HG02678 (cell line): Measurements from ENCODE around the gene SEL1L.
"Not testable (repeated sequence)": the region's sequence is repeated elsewhere in the genome, so short reads cannot be mapped to it uniquely, and the experiment has no call there.

ENCODE experiments used
- ATAC-seq: cut with Tn5 transposase; IDR thresholded peaks from one replicate; pipeline ENCODE4 v1.9.1; 2021; ENCODE audit warnings: mild to moderate bottlenecking, moderate library complexity; ENCODE audit not compliant: unreplicated experiment

SEL1L gene

DNA sequence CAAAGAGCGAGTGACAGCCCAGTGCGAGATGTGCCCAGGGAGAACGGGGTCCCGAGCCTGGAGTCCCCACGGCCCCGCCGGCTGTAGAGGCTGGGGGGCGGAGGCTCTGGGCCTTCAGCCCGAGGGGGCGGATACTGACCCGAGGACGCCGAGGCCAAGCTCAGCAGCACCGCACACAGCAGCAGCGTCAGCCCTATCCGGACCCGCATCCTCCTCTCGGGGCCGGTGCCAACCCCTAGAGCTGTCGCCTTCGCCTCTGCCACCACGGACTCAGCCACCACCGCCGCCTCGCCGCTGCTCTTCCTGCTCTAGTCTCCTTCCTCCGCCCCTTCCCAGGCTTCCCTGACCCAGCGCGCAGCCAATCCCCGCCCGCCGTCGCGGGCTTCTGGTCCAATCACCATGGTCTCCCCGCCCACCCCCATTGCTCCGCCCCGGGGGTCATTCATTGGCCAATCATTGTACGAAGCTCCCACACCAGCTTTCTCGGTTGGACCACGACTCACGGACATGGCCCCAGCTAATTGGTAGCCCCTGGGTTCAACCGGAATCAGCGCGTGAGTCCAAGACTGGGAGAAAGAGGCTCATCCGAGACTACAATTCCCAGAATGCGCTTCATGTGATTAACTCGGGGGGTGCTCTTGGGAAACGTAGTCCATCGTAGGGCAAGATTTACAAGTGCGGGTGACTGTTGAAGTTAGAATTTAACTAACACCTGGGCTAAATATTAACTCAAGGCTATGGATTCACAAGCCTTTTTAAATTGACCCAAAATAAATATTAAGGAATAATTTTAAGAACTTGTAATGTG lies at the start of gene SEL1L:
SEL1L (minus strand) TSS at position 318 of the 808 bp plus-strand sequence; CDS start at position 209, 109 bp downstream.
- peak; percentile 91 for ATAC-seq

DNA sequence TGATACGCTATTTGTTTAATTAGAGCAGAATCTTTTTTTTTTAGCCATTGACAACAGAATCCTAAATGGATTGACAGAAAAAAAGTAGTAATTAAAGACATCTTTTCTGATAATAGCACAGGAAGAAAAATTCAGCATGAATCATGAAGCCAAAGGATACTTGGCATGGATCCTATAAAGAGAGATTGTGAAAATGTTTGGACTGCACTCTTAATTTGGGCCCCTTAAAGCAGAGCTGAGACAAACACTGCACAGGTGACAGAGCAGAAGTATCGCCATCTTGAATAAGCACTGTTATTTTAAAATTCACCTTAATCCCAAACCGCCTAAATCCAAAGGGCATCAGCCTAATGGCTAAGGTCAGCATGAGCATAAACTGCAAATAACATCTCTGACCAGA lies 48.8 kb upstream of the SEL1L start:
- ATAC-seq: no peak

DNA sequence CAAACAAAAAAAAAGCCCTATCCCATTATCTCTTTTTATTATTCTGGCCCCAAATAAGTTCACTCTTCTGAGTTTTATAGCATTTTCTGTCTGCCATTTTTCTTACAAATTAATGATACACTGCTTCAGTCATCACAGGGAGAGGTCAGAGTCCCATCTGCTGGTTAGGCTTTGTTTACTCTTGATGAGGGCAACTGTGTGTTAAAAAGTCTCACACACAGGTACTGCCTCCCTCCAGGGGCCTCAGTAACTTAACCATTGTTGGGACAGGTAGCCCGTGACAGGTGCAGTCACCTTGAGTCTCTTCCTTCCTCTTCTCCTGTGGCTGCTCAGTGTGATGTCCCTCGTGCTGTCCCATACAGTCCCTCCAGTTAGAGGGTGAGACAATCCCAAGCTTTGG lies 45.5 kb upstream of the SEL1L start:
- no peak for ATAC-seq

DNA sequence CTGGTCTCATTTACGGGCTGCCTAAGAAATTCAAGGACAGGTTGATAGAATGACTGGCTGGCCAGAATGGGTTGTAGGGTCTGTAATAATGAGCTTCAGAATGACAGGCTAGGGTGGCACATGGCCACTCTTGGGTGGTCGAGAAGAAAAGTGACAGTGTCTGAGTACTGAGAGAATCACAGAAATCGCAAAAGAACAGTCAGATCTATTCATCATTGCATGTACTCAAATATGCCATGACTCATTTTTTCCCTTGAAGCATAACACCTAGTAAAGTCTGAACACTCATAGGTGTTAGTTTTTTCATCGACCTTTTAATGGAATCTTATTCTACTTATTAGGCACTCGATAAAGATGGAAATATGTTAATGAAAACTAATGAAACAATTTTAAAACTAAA lies 37.8 kb upstream of the SEL1L start:
- ATAC-seq: no peak

DNA sequence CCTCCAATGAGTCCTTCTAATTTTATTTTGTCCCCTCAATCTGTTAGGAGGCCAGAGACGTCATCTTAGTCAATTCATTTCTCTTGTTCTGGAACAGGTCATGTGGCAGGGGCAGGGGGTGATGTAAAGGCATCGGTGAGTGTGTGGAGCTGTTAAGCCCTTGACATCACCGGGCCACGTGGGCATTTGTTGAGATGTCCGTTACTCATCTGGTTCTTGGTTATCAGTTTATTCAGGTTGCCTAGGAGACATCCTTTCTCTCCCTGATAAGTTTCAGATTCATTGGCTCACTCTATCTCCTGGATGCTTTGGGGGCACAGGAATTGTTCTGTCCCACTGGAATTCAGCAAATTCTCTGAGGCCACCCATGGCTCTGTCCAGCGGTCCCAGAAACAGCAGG lies 33.6 kb upstream of the SEL1L start:
- no peak for ATAC-seq

DNA sequence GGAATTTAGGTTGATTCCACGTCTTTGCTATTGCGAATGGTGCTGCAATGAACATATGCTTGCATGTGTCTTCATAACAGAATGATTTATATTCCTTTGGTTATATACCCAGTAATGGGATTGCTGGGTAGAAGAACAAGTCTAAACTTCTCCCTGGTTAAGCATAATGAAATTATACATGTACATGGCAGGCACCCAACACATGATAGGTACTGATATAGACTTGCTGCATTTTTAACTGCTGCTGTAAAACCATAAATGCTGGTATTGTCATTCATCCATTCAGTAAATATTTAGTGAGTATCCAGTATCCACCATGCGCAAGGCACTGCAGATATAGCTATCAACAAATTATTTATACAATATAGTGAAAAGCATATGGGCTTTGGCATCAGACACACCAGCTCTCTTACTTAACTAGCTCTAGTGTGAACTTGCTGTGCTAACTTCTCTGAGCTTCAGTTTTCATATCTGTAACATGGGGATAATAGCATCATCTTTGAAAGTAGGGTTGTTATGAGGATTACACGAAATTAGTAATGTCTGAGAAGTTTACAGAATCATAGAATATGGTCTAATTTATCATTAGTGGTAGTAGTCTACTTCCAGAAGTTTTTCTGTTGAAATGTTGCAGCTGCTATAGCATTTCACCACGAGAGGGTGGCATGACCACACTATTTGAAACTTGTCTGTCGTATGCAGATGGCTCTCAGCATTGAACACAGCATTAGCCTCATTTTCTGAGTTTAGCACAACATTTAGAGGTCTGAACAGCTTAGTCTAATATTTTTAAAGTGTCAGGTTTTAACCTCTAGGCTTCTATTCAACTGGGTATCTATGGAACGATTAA lies 32.0 kb upstream of the SEL1L start:
- peak; percentile 86 for ATAC-seq

DNA sequence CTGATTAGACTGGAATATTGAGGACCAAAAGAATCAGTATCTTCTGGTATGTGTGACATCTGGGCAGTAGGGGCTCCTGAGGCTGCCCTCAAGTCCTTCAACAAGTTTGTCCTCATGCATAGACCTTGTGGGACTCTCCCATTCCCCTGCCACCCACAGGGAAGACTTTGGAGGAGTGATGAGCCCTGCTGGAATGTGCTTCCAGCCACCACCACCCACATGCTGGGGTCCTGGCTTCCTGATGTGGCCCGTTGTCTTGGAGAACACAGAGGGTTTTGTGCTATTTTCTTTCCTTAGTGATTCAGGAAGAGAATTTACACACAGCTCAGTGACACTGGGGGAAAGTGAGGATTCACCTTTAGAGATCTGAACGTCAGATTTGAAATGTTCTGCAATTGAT lies 29.2 kb upstream of the SEL1L start:
- ATAC-seq: no peak

DNA sequence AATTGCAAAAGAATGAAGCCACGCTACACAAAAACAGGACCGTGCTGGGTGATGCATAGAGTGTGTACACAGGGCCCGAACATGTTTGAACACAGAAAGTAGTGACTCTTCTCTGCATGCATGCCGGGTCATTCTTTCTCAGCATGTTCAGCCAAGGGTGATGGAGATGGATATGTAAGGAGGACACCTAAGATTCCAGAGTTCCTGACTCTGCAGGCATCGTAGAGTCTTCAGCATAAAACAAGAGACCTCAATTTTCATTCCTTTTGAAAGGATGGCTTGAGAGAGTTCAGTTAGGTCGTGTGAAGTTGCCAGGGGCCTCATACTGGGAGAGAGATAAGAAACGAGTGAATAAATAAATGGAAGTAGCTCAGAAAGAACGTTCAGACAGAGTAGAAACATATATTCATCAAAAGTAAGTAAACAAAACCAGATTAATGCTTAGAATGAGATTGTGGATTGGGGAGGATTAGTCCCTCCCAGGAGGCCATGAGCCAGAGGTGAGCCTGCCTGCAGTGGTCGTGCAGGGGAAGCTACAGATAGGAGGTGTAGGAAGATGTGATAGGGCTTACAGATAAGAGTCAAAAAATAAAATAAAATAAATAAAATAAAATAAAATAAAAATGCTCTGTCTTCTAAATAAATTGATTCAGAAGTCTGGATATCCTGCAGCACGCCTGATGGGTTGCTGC lies 27.6 kb upstream of the SEL1L start:
- ATAC-seq: no peak

DNA sequence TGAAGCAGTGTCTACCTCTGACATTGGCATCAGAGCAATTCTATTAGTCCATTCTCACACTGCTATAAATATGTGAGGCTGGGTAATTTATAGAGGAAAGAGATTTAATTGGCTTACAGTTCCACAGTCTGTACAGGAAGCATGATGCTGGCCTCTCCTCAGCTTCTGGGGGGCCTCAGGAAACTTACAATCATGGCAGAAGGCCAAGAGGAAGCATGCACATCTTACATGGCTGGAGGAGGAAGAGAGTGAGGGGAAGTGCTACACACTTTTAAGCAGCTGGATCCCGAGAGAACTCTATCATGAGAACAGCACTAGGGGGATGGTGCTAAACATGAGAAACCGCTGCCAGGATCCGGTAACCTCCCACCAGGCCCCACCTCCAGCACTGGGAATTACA lies 25.7 kb upstream of the SEL1L start:
- ATAC-seq: no peak

DNA sequence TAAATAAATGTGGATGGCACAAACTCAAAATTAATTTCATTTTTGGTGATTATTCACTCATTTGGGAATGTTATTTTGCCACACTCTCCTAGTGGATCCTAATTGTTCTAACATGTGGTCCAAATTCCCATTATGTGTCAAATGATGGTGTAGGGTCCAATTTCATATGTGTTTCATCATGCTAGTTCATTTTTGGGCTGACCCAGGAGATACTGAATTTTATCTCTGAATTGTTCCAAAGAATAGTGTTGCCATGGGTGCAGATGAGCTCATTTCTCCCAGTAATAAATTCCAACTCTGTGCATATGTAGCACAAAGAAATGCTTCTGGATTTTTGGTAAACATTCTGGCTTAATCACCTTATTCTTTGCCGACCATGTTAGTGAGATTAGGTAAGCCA lies 23.5 kb upstream of the SEL1L start:
- ATAC-seq: no peak

DNA sequence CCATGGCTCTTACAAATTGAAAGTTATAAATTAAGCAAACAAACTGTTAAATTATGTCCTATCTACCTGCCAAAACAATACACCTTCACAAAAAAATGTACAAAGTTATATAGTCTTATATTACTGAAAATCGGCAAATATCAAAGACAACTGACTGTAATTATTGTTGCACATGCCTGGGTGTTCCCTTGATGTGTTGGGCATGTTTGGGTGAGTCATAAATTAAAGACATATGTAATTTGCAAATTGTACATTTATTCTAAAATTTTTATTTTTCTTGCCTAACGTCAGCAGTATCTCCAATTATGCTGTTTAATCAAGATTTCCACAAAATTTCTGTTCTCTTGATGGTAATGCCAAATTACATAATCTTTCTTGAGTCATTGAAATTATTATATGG lies 22.0 kb upstream of the SEL1L start:
- ATAC-seq: no peak

DNA sequence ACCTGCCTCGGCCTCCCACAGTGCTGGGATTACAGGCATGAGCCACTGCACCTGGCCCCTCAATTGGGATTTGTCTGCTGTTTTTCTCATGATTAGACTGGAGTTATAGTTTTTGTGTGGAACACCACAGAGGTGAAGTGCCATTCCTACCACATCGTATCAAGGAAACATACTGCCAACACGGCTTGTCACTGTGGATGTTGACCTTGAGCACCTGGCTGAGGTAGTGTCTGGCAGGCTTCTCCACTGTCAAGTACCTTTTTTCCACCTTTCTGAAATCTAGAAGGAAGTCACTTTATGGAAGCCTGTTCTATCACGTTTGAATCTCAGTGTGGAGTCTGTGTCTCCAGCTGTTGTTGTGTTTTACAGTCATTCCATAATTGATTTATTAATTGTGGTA lies 21.4 kb upstream of the SEL1L start:
- ATAC-seq: no peak

DNA sequence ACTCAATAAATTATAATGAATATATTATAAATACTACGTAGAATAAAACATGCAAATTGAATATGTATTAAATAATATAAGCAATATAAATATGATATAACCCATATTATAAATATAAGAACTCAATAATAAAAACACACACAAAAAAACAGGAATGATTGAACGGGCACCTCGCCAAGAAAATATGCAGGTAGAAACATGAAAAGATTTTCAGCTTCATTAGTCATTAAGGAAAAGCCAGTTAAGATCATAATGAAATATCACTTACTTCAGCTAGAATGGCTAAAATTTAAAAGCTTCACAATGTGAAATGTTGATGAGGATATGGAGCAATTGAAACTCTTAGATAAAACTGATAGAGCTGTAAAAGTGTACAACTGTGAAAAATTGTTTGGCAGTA lies 17.8 kb upstream of the SEL1L start:
- ATAC-seq: no peak

DNA sequence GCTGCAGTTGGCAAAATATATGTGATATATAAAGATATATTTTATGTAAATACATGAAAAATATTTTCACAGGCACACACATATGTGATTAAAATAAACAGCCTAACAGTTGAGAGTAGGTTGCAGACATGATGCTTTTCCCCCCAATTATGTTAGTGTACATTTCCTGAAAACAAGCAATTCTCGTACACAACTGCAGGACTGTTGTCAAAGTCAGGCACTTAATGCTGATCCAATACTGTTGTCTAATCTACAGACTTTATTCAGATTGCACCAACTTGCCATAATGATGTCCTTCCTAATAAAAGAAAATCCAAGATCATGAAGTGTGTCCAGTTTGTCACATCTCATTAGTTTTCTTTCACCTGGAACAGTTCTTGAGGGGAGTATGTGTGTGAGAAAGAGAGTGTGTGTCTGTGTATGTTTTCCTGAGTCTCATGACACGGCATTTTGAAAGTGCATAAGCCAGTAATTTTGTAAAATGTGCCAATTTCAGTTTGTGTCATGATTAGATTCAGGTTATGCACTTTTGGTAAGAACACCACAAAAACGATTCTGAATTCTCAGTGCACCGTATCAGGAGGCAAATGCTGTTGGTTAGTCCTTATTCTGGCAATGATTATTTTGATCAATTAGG lies 16.5 kb upstream of the SEL1L start:
- ATAC-seq: peak; percentile 94

DNA sequence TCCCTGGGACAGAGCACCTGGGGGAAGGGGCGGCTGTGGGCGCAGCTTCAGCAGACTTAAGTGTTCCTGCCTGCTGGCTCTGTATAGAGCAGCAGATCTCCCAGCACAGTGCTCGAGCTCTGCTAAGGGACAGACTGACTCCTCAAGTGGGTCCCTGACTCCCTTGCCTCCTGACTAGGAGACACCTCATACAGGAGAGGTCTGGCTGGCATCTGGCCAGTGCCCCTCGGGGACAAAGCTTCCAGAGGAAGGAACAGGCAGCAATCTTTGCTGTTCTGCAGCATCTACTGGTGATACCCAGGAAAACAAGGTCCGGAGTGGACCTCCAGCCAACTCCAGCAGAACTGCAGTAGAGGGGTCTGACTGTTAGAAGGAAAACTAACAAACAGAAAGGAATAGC lies 7.6 kb upstream of the SEL1L start:
- ATAC-seq: not testable (repeated sequence)

DNA sequence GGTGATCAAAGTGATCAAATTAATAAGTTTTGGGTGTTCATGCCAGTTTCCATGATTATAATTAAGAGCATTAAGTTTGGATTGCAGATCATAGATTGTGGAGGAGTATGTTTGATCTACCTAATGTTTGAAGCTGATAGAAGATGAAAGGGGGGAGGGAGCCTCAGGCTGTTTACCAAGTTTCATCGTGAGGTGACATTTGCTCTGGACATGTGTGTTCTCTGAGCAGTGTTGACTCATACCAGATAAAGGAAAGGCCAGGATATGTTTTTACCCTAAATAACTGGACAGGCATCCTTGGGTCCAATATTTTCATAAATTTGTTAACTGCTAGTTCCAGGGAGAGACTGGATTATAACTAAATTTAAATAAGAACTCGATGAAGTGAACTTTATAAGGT lies 3.5 kb upstream of the SEL1L start:
- no peak for ATAC-seq

DNA sequence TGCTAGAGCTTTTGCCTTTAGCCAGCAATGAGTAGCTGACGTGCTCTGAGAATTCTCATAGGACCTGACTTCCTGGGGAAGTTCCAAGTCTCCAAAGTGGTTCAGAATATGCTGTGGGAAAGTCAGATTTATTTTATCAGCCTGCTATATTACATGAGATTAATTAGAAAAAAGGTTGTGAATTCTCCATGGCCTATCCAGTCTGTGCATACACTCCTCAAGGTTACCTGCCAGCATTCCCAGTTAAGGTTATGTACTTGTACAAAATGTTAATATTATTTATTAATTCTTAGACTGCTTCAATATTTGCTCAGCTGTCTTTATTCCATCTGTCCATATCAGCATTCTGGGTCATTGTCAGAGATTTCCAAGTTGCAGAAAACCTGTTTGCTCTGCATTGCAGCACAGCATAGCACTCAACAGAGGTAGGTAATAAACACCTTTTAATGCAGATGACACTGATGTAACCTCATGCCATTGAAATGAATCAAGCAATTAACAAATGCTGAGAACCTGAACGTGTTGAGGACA lies 2.7 kb upstream of the SEL1L start:
- no peak for ATAC-seq

DNA sequence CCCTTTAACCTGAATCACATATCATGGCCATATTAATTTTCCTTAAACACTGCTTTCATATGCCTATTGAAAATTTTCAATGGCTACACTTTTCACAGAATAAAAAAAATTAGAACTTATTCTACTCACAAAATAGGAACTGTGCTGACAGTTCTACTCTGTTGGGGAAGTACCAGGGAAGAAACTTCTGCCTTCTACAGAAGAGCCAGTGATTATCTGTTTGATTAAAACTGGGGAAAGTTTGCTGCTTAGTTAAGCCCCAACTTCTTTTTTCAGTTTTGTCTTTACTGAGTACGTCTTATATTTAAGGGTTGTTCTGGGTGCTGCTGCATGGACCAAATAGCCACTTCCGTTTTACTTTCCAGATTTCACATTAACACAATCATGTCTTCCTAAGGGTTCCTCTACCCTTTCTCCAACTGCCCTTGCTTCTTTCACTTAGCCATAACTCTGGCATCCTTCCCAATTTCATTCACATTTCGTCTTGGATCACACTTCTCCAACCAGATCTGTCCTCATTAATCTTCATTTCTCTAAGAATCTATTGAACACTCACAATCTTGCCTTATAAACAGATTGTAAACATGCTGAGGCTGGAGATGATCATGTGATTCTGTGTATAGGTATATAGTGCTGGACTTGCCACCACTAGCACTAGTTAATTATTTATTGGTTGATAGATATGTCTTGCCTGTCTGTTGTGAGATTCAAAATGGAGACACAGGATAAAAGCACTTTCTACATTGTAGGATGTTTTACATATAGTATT lies 1.9 kb upstream of the SEL1L start:
- peak; percentile 13 for ATAC-seq

DNA sequence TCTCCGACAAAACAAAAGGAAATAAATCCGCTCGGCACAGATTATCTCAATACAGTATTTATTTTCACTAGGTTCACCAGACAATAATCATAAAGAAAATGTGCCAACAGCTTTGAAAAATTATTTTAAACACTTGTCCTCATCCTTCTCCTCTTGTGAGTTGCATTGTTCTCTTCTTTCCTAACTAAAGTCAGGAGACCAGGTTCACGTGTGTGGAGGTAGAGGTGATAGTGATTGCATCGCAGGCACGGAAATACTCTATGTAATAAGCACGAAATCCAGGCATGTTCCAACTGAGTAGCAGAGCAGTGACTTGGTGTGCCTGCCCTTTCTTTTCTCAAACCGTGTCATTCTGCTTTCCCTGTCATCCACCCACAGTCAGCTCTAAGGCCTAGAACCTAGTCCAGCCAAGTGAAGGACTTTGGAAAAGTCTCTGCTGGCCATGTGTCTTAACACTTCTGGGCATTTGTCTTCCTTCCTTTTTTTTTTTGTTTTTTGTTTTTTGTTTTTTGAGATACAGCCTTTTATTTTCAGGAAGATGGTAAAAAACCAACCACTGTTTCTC lies 939 bp upstream of the SEL1L start:
- no peak for ATAC-seq

DNA sequence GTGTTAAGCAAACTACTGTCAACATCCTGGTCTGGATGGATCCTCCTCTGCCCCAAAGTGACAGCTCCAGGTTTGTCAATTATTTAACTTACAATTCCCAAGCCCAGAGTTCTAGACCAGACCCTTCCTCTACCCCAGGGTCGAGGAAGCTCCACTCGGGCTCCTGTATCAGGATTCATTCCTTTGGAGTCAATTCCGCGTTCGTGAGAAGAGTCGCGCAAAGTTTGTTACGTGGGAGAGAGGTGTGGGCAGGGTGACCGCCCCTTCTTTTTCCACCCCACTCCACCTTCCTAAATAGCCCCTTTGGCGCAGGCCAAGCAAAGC lies 479 bp downstream of the SEL1L start:
- ATAC-seq: no peak
